Adipose tissue (tissue), 3 donors: ENCODE measurements around the gene PCGF3. TPM values are rescaled to one million over a fixed set of nuclear protein-coding genes. Genes with fewer than 3 reads are reported as not detected.

Experiments
- H3K27ac ChIP-seq: one replicate; pipeline ENCODE4 v1.5.1; 2013; ENCODE audit warnings: low read depth, low read length
- WGBS, 3 donors: extraction: QIAGEN DNeasy Blood & Tissue Kit; methylation state at CpG; one replicate each; pipeline ENCODE4 v1.1.7; 2013; 5-methylcytosine and 5-hydroxymethylcytosine counted together
- polyA plus RNA-seq, 3 donors: library from polyadenylated mRNA; stranded (reverse); fragments of 200-250 nt; gene quantifications; one replicate each; pipeline ENCODE4 v1.2.3, GENCODE V29; 2013
- donor health status: healthy with polysubstance abuse.
- donor health status: Bipolar disorder and iron deficiency.
- donor health status: healthy.

The PCGF3 gene
- polyA plus RNA-seq, 3 donors = 15.8 to 38.9 (median 26.6) TPM

DNA sequence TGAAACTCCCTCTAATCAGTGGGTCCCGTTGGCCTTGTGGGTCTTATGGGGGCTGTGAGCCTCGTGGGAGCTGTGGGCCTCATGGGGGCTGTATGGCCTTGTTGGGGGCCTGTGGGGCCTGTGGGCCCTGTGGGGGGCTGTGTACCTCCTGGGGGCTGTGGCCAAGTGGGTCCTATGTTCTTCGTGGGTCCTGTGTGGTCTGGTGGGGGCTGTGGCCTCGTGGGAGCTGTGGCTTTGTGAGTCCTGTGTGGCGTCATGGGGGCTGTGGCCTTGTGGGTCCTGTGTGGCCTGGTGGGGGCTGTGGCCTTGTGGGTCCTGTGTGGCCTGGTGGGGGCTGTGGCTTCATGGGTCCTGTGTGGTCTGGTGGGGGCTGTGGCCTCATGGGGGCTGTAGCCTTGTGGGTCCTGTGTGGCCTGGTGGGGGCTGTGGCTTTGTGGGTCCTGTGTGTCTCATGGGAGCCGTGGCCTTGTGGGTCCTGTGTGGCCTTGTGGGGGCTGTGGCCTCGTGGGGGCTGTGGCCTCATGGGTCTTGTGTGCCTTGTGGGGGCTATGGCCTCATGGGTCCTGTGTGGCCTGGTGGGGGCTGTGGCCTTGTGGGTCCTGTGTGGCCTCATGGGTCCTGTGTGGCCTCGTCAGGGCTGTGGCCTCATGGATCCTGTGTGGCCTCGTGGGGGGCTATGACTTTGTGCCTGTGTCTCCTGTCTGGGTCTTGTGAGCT, 7.4 kb downstream of the PCGF3 start:
- H3K27ac ChIP-seq = no peak overlapping the region
- WGBS, 3 donors = 78 to 83% (median 79%) methylated on average over 9 of the region's 9 CpGs

DNA sequence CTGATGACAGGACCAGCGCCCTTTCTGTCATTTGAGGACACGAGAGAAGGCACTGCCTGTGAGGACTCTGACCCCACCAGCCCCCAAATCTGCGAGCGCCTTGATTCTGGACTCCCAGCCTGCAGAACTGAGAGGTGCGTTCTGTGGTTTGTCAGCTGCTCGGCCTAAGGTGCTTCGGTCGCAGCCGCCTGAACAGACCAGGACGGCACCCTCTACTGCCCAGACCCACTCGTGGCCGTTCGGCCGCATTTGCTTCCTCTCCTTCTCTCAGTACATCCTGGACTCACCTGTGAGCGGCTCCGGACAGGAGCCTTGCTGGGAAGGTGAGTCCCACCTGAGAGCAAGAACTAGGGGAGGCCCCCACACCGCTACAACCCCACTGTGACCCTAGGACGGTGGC, 8.5 kb downstream of the PCGF3 start:
- WGBS, 3 donors = 90 to 92% (median 91%) methylated on average over 18 of the region's 18 CpGs
- H3K27ac ChIP-seq = no peak overlapping the region

DNA sequence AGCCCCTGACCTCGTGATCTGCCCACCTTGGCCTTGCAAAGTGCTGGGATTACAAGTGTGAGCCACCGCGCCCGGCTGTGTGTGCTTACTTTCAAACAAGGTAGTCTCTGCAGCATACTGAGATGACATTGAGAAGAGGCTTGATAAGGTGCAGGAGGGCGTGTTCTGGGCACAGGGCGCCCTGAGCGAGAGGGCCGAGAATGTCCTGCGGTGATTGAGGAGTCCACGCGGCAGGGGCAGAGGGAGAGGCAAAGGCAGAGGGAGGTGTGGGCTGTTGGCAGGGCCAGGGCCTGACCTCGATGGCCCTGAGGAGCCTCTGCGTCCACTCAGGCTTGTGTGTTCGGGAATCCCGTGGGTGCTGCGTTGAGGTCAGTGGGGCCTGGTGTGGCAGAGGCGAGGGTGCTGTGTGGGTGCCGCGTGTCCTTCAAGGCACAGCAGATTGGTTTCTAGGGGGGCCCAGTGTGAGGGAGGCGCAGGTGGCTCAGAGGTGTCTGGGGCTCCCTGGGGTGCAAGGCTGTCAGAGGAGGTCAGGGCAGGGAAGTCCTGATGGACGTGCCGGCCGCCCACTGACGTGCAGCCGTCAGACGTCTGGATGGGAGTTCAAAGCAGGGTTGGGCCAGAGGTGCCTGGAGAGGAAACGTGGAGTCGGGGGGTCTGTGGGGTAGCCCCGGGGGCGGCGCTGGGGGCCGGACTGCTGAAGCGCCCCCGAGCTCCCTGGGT, 12.1 kb downstream of the PCGF3 start:
- no peak overlapping the region for H3K27ac ChIP-seq
- 85 to 90% (median 88%) methylated on average over 34 of the region's 34 CpGs for WGBS, 3 donors

DNA sequence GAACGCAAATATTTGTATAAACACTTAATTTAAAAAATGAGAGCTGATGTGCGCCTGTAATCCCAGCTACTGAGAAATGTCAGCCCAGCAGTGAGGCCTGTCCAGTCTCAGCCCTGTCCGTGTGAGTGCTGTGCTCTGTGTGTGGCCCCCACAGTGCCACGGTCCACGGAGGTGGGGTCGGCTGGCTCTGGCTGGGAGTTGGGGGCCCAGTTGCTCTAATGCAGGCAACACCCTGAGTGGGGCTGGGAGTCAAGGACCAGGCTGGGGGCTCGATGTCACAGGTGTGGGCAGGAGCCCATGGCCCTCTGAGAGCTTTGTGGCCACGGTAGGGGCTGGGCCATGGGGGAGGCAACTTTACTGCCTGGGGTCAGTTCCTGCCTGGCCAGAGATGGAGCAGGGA, 12.8 kb downstream of the PCGF3 start:
- 79 to 87% (median 81%) methylated on average over 8 of the region's 8 CpGs for WGBS, 3 donors
- H3K27ac ChIP-seq = no peak overlapping the region

DNA sequence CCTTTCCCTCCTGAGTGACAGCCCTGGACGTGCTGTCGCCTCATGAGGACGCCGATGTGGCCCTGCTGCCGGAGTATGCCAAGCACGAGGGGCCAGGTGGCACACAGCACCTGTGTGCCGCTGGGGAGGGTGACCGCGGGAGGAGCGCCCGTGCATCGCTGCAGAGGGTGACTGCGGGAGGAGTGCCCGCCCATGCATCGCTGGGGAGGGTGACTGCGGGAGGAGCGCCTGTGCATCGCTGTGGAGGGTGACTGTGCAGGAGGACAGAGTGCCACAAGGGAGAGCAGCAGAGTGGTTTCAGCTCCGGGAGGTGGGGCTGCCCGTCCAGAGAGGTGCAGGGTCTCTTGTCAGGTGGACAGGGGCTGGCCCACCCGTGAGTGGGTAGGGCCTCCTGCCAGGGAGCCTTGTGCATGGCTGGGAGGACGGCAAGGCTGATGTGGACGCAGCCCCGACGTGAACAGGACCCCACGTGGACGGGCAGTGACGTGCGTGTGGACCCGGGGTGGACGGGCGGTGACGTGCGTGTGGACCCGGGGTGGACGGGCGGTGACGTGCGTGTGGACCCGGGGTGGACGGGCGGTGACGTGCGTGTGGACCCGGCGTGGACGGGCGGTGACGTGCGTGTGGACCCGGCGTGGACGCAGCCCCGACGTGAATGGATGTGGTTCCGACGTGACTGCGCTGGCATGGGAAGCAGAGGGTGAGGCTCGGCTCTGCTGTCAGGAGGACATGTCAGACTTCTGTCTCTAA, 14.7 kb downstream of the PCGF3 start:
- H3K27ac ChIP-seq = no peak overlapping the region
- 95 to 96% (median 95%) methylated on average over 58 to 59 of the region's 59 CpGs for WGBS, 3 donors

DNA sequence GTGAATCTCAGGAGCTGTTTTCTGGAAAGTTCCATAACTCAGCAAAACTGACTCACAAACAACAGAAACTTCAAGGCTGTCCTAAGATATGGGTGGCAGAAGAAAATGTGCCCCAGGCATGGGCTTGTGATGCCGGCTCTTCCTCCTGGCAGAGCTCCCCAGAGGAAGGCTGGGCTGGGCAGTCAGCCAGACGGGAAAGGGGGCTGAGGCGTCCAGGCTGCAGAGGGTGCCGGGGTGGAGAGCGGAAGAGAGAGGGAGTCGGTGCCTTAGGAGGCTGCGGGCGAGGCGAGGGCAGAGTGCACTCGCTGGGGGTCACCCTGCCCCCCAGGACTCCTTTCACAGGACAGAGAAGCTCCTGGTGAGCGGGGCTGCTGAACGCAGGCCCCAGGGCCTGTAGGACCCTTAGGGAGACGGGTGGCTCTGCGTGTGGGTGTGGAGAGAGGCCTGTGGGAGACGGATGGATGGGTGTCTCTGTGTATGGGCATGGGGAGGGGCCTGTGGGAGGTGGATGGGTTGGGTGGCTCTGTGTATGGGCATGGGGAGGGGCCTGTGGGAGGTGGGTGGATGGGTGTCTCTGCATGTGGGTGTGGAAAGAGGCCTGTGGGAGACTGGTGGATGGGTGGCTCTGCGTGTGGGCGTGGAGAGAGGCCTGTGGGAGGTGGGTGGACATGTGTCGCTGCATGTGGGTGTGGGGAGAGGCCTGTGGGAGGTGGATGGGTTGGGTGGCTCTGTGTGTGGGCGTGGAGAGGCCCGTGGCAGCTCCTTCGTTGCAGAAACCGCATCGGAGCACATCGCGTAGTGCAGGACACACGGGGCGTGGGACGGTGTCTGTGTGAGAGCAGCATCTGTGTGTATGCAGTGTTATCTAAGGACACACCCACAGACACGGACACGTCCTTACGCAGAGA, 15.9 kb downstream of the PCGF3 start:
- H3K27ac ChIP-seq = no peak overlapping the region
- 56 to 78% (median 68%) methylated on average over 31 of the region's 31 CpGs for WGBS, 3 donors

DNA sequence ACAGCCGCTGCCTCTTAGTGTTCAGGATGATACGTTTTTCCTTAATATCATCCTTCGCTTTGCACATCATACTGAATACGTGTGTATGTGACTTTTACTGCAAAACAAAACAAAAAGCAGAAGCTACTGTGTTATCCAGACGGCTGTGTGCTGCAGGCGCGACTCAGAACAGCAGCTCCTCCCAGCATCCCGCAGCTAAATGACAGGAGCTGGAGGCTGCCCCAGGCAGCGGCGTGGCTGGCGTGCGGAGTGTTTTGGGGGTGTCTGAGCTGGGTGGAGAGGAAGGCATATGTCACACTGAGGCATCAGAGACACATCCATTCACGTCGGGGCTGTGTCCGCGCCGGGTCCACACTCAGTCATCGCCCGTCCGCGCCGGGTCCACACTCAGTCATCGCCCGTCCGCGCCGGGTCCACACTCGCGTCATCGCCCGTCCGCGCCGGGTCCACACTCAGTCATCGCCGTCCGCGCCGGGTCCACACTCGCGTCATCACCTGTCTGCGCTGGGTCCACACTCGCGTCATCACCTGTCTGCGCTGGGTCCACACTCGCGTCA, 16.6 kb downstream of the PCGF3 start:
- no peak overlapping the region for H3K27ac ChIP-seq
- WGBS, 3 donors = 94 to 95% (median 95%) methylated on average over 35 to 47 of the region's 47 CpGs

DNA sequence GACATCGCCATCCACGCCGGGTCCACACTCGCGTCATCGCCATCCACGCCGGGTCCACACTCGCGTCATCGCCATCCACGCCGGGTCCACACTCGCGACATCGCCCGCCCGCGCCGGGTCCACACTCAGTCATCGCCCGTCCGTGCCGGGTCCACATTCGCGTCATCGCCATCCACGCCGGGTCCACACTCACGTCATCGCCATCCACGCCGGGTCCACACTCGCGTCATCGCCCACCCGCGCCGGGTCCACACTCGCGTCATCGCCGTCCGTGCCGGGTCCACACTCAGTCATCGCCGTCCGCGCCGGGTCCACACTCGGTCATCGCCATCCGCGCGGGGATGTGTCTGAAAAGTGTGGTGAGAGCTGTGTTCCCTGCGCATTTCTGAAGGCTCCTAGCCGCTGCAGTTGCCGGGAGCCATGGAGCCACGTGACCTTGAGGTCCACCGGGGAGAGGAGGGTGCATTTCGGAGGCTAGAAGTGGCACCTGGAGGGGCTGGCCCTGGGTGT, 17.3 kb downstream of the PCGF3 start:
- WGBS, 3 donors = 97 to 98% (median 98%) methylated on average over 60 to 61 of the region's 61 CpGs
- no peak overlapping the region for H3K27ac ChIP-seq

DNA sequence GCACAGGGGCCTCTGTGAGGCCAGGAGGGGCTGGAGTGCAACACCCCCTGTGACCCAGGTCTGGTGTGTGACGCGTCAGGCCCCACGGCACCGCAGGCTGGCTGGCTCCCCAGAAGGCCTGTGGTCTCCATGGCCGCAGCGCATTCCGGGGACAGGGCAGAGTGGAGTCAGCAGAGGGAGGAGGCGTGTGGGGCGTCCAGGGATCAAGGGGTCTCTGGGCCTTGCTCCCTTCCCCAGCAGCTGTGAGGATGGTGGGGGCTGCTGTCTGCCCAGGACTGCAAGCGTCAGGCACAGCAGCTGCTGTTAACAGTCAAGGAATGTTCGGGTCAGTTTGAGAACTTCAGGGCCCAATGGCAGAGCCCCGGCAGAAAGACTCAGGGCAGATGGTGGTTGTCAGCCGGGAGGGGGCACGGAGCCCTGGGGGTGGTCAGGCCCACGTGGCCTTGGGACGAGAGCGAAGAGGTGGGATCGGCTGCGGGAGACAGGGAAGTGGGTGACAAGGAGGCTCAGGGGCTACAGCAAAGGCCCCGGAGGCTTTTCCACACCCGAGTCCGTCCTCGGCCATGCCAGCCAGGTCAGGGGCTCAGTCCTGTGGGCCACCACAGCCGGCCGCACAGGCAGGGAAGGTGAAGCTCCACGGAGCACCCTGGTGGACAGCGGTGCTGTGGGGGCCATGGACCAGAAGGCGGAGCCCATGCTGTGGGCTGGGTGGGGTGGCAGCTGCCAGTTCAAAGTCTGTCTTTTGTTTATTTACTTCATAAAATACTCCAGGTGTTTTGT, 18.3 kb downstream of the PCGF3 start:
- no peak overlapping the region for H3K27ac ChIP-seq
- 92 to 95% (median 94%) methylated on average over 28 of the region's 28 CpGs for WGBS, 3 donors

DNA sequence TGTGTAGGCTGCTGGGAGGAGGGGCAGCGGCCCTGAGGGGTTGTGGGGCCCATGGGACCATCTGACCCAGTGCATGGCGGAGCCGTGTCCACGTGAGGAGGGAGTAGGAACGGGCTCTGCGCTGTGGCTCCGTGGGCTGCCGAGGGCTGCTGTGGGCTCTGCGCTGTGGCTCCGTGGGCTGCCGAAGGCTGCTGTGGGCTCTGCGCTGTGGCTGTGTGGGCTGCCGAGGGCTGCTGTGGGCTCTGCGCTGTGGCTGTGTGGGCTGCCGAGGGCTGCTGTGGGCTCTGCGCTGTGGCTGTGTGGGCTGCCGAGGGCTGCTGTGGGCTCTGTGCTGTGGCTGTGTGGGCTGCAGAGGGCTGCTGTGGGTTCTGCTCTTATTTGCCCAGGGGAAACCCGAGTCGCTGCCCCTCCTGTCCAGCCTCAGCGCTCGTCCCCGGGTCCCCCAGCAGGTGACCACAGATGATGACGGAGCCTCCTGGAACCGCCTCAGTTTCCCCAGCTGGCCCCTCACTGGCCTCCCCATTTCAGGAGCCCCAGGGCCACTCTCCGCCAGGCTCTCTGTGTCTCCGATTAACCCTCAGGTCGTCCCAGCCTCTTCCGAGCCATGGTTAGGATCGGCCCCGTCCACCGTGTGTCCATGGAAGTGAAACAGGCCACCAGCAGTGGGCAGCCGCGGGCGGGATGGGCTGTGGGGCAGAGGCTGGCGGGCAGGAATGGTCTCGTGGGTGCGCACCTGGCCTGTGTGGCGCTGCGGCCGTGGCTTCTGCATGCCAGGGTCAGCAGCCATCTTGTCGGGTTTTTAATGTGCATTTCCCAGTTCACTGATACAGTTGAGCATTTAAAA, 20.0 kb downstream of the PCGF3 start:
- 90 to 94% (median 90%) methylated on average over 33 to 41 of the region's 41 CpGs for WGBS, 3 donors
- no peak overlapping the region for H3K27ac ChIP-seq

DNA sequence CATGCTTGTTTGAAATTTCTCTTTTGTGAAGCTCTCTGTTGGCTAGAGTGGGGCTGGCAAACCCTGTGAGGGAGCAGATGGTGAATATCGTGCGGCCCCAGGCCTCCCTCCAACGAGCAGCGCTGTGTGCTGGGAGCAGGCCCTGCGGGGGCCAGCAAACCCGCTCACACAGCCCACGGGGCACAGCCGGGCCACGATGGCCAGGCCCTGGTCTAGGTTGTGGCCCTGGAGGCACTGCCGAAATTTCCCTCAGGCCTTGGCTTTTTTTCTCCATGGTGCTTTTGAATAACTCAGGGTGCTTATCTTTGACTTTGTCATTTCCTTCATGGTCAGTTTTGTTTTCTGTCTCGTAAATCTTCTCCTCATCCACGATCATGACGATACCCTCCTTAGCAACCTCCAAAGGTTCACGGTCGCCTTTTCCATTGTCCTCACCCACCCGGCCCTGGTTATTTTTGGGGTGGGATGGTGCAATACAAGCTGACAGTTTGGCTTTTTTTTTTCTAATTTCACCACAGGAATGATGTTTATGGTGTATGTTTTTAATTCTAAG, 20.7 kb downstream of the PCGF3 start:
- H3K27ac ChIP-seq = no peak overlapping the region
- 45 to 77% (median 50%) methylated on average over 16 of the region's 16 CpGs for WGBS, 3 donors

DNA sequence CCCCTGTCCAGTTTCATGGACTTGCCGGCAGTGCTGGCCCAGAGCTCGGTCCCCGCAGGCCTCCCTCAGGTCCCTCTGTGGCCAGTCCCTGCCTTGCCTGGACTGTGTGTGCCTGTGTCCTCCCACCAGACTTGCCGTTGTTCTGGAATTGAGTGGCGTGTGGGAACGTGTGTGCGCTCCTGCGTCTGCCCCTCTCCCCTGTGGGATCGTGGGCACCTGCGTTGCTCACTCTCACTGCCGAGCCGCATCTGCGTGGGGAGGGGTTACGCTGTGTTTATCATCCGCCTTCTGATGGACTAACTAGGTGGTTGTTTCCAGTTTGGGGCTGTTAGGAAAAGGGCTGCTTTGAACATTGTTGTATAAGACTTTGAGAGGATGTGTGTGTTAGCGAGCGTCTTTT, 21.2 kb downstream of the PCGF3 start:
- WGBS, 3 donors = 63 to 81% (median 68%) methylated on average over 15 to 17 of the region's 17 CpGs
- H3K27ac ChIP-seq = no peak overlapping the region

DNA sequence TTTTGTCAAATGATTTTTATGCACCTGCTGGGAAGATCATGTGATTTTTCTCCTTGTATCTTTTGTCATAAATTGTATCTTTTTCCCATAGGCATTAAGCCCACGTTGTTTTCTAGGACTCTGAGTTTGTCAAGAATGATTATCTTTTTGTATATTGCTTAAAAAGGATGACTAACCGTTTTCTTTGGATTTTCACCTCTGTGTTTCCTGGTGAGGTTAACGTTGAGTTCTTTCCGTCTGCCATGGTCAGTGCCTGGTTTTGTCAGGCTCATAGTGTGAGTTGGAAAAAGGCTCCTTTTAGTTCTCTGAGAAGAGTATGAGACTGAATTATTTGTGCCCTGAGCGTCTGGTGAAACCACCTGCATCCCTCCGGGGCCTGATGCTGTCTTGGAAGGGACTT, 21.9 kb downstream of the PCGF3 start:
- WGBS, 3 donors = 63 to 74% (median 64%) methylated on average over 6 of the region's 6 CpGs
- H3K27ac ChIP-seq = no peak overlapping the region

DNA sequence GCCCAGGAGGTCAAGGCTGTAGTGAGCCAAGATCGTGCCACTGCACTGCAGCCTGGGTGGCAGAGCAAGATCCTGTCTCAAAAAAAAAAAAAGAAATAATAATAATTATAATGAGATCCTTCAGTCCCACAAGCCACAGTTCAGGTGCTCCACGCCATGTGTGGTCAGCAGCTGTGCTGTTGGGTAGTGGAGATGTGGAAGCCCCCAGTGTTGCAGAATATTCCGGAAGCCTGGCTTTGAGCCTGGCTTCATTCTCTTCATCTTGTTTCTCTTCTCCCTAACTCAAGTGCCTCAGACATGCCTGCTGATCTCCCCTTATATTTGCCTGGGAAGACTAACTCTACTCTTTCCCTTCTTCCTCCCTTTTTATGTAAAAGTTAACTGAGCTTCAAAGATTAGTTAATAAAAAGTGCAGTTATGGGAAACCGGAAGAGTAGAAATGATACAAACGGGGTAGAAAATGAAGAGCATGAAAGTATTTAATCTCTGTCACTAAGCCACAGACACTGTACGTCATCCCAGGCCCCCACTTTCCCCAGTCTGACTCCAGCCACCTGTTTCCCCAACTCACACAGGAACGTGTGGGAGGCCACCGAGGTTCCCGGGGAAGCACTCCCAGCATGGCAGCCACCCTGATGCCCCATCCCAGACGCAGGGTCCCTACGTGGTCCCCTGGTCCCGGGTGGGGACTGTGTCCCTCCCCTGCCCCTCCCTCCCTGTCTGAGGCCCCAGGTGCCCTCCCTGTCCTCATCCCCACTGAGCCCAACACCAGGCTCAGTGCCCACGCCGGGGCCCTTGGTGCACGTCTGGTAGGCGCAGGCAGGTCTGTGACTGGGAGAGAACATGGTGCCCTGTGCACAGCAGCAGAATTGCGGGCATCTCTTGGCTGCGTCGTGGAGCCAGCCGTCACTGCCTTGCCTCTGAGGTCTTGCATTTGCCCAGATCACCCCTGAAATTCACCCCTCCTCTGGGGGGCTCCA, 24.0 kb downstream of the PCGF3 start:
- H3K27ac ChIP-seq = no peak overlapping the region
- WGBS, 3 donors = 88 to 92% (median 89%) methylated on average over 16 to 20 of the region's 20 CpGs

DNA sequence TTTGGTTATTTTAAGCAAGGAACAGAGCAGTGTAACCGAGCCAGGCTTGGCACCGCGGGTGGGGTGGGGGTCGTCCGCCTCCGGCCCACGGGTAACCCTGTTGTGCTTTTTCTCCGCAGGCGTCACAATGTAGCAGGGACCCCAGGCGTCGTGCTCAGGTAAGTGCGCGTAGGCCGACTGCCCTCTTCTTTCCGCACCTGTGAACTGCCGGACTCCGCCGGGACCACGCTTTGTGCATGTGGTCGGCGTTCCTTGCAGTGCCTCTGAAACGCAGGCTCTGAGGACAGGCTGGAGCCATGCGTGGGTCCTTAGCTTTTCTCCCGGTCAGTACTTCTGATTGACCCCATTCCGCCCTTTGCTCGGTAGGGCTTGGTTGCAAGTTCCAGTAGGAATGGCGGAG, 24.9 kb downstream of the PCGF3 start:
- 97% methylated on average over 21 to 27 of the region's 27 CpGs for WGBS, 3 donors
- no peak overlapping the region for H3K27ac ChIP-seq
